Activated CD4-positive, CD25-positive, alpha-beta regulatory T cell (primary cell): ENCODE data around the gene UTS2B.

Experiments used
- DNase-seq, 4 experiments: peaks; one replicate each; lab custom pipeline; 2025; lab: John Stamatoyannopoulos, UW

UTS2B gene

DNA sequence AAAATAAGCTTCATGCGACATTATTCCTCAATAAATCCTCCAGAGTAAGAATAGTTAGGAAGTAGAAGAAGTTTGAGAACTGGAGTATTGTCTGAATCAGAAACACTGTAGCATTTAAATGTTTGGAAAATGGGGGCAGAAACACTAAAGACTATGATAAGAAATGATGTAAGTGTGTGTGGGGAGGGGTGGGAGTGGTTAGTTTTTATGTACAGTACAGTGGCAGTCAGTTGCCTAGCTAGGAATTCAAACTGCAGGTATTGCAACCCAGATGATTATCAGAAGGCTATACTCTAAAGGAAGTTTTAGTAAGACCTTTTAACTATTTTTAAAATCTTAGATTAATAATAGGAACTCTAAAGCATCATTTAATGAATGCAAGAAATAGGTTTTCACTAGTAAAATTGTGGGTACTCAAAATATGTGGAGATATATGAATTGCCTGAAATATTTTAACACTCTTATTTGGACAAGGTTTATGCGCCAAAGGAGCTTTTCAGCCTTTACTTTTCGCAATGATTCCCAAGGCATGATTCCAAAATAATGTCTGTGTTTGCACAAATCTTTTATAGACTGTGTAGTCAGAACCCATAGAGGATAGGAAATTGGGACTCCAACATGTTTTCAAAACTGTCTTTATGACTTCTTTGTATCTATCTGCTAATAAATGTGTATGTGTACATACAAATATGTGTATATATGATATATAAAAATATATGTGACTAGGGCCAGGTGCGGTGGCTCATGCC is 9.1 kb downstream of the UTS2B start:
- no peak for DNase-seq

- no peak for DNase-seq
Measured at GRCh38 chr3:191320316-191320715, 10.0 kb downstream of the UTS2B start.

DNA sequence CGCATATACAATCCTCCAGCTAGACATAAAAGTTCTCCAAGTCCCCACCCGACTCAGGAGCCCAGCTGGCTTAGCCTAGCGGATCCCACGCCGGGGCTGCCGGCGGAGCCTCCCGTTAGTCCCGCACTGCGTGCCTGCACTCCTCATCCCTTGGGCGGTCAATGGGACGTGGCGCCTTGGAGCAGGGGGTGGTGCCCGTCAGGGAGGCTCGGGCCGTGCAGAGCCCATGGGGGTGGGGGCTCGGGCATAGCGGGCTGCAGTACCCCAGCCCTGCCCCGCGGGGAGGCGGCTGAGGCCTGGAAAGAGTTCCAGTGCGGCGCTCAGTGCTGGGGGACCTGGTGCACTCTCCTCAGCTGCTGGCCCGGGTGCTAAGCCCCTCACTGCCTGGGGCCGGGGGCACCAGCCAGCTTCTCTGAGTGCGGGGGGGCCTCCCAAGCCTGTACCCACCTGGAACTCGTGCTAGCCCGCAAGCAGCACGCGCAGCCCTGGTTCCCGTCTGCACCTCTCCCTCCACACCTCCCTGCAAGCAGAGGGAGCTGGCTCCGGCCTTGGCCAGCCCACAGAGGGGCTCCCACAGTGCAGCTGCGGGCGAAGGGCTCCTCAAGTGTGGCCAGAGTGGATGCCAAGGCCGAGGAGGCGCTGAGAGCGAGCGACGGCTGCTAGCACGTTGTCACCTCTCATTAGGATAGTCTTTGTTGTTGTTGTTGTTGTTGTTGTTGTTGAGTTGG is 13.3 kb downstream of the UTS2B start:
- DNase-seq, result no peak

DNA sequence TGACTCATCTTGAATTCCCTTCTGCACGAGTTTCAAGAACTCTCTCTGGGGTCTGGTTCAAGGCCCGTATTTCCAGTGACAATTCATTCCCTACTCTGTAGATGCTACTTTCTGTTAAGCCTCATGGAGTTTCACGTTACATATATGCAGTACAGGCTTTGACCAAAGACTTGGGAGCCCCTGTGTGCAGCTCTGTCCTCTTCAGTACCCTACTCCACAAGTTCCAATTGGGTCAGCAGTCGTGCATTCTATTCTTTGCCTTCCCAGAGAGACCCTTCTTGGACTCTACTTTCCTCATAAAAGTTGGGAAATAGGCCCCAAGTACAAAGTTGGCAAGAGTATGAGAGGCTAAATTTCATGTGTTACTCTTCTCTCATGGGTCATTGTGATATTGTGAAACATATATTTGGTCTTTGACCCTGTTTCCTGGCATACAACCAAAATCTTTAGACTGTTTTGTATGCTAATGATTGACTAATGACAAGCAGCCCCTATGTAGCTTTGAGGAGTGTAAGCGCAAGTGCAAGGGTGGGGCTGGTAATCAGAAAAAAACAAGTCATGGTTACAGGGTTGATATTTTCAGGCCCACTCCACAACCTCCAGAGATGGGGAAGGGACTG is 16.1 kb downstream of the UTS2B start:
- DNase-seq, result no peak

- DNase-seq, result no peak
Measured at GRCh38 chr3:191313296-191313695, 17.0 kb downstream of the UTS2B start.

DNA sequence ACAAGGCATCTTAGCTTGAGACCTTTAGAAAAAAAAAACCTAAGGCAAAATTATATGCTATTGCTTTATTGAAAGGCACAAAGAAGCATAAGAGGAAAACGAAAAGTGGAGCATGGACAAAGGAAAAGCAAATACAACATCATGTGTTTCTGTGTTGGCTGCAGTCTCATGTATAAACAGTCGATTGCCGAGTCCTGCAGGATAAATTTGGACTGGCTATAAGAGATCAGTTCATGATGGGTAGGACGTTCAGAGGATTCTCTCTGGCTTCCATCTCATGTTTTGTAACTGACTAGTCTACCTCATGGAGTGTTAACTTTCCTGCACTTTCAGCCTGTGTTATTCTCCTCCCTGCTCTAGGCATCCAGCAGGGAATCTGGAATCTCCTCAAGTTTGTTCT is 23.0 kb downstream of the UTS2B start:
- DNase-seq, result no peak

- no peak for DNase-seq
Measured at GRCh38 chr3:191306428-191306827, 23.9 kb downstream of the UTS2B start.

GRCh38 chr3:191303596-191303995 is 26.7 kb downstream of the UTS2B start:
- no peak for DNase-seq

- no peak for DNase-seq
Measured at GRCh38 chr3:191302451-191302850, 27.9 kb downstream of the UTS2B start.

DNA sequence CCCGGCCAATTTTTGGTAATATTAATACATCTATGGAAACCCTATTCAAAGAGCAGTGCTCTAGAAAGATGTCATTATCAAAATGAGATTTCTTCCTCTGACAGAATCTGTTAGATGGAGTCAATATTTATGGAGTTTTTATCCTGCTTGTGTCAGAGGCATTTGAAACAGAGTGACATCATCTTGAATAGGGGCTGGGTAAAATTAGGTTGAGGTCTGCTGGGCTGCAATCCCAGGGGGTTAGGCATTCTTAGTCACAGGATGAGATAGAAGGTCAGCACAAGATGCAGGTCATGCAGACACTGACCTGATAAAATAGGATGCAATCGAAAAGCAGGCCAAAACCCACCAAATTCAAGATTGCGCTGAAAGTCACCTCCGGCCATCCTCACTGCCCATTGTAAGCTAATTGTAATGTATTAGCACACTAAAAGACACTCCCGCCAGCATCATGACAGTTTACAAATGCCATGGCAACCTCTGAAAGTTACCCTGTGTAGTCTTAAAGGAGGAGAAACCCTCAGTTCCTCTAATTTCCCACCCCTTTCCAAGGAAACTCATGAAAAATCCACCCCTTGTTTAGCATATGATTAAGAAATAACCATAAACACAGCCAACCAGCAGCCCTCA is 28.4 kb downstream of the UTS2B start:
- DNase-seq, result no peak

DNA sequence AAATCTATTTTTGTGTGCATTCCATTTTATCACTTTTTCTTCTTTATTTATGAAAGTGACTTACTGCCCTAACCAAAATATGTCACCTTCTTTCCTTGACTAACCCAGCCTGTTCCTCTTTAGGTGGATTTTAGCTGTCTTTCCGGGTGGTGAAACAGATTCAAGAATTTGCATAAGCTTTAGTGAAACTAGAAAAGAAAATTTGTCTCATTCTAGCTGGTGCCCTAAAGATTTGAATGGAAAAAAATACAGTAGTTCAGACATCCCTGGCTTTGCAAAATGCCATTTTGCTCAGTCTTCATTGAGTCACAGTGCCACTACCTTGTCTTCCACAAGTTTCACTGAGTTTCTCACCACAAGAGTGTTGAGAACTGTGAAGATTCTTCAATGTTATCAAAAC is 29.3 kb downstream of the UTS2B start:
- no peak for DNase-seq

DNA sequence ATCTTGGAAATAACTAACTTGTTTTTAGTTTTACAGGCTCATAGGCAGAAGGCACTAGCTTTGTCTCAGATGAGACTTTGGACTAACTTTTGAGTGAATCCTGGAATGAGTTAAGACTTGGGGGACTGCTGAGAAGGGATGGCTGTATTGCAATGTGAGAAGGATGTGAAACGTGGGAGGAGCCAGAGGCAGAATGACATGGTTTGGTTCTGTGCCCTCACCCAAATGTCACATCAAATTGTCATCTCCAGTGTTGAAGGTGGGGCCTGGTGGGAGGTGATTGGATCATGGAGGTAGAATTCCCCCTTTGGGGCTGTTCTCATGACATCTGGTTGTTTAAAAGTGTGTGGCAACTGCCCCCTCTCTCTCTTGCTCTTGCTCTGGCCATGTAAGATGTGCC is 29.9 kb downstream of the UTS2B start:
- no peak for DNase-seq

DNA sequence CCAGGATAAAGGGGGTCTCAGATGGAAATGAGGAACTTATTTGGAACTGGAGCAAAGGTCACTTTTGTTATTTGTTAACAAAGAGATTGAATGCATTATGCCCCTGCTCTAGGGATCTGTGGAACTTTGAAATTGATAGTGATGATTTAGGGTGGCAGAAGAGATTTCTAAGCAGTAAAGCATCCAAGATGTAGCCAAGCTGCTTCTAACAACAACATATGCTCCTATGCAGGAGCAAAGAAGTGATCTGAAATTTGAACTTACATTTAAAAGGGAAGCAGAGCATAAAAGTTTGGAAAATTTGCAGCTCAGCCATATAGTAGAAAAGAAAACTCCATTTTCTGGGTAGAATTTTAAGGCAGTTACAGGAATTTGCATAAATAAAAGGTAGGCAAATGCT is 31.5 kb downstream of the UTS2B start:
- DNase-seq, result no peak

GRCh38 chr3:191296041-191296541 is 34.2 kb downstream of the UTS2B start:
- DNase-seq, result no peak

- DNase-seq, result no peak
Measured at GRCh38 chr3:191294291-191294690, 36.0 kb downstream of the UTS2B start.

DNA sequence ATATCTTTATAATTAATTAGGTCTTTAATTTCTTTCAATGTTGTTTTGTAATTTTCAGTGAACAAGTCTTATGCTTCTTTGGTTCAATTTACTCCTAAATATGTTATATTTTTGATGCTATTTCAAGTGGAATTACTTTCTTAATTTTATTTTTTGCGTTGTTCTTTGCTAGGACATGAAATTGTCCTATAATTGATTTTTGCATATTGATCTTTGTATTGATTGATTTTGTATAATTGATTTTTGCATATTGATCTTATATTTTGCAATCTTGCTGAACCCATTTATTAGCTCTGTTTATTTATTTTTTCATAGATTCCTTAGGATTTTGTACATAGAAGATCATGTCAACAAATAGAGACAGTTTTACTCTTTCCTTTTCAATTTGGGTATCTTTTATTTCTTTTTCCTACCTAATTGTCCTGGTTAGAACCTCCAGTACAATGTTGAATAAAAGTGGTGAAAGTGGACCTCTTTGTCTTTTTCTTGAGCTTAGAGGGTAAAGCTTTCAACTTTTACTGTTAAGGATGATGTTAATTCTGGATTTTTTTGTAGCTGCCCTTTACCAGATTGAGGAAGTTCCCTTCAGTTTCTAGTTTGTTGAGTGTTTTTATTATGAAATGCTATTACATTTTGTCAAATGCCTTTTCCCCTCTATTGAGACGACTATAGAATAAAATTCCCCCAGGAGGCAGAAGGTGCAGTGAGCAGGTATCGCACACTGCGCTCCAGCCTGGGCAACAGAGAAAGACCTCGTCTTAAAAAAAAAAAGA is 37.9 kb downstream of the UTS2B start:
- no peak for DNase-seq

DNA sequence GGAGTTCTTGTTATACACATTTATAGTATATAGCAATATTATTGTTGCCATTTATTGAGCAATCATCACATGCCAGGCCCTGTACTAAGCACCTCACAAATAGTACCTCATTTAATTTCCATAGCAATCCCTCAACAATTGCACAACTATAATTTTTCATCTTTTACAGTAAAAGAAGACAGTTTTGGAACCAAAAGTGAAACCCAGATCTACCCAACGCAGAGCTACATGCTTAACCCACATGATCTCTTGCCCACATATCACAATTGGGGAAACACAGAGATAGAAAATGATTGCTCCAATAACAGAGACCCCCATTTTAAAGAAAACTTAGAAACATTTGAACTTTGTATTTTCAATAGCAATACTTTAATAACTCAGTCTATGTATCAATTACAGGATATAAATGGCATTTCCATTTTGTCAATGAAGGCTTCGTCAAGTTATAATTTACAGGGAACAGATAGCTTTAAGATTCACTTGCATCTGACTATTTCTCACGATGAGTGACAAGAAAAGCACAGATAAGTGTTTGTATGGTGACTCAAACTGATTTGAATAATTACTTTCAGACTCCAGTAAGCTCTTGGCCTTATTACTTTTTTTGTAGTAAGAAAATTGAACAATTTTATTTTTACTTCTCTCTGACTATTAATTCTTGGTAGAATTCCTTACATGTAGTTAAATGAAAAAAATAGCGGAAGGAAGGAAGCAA is 39.9 kb downstream of the UTS2B start:
- DNase-seq, result no peak

GRCh38 chr3:191283400-191283799 is 46.9 kb downstream of the UTS2B start:
- DNase-seq, result no peak

GRCh38 chr3:191282251-191283185 is 47.8 kb downstream of the UTS2B start:
- no peak for DNase-seq

GRCh38 chr3:191280882-191281281 is 49.4 kb downstream of the UTS2B start:
- DNase-seq, result no peak
